RWPE2 (cell line): ENCODE results near the gene SPRED2.
A peak's percentile ranks its signal among the peaks of the same experiment; 100 is the strongest.

Source experiments
- ATAC-seq: fragments of 200-7000 bp; cut with Tn5 transposase; 3 replicates; pipeline ENCODE4 v1.9.1; 2021; ENCODE audit warnings: low read depth
- DNase-seq: peaks from one replicate; pipeline ENCODE4 v3.0.0-alpha.2; 2020; ENCODE audit warnings: low spot score
- H3K27ac ChIP-seq: fragments of 450-650 bp; 2 replicates; pipeline ENCODE4 v1.5.1; 2017; ENCODE audit warnings: mild to moderate bottlenecking; ENCODE audit not compliant: poor library complexity, severe bottlenecking
- H3K27me3 ChIP-seq: fragments of 250-450 bp; sonication (Bioruptor Pico); 2 replicates; pipeline ENCODE4 v1.5.1; 2021; ENCODE audit warnings: mild to moderate bottlenecking, moderate library complexity; ENCODE audit not compliant: insufficient read depth, poor library complexity, severe bottlenecking
- H3K36me3 ChIP-seq: fragments of 250-450 bp; sonication (Bioruptor Pico); 2 replicates; pipeline ENCODE4 v1.5.1; 2020; ENCODE audit warnings: low read depth, mild to moderate bottlenecking, moderate library complexity
- H3K4me1 ChIP-seq: fragments of 250-450 bp; sonication (Bioruptor Pico); 2 replicates; pipeline ENCODE4 v1.5.1; 2021; ENCODE audit warnings: mild to moderate bottlenecking, moderate library complexity; ENCODE audit not compliant: insufficient read depth, poor library complexity, severe bottlenecking
- H3K4me3 ChIP-seq: fragments of 250-450 bp; sonication (Bioruptor Pico); 2 replicates; pipeline ENCODE4 v1.5.1; 2021; ENCODE audit warnings: mild to moderate bottlenecking, moderate library complexity; ENCODE audit not compliant: severe bottlenecking
- H3K9me3 ChIP-seq: fragments of 250-450 bp; sonication (Bioruptor Pico); 2 replicates; pipeline ENCODE4 v1.5.1; 2021; ENCODE audit warnings: mild to moderate bottlenecking, moderate library complexity; ENCODE audit not compliant: severe bottlenecking
- CTCF ChIP-seq: fragments of 450-650 bp; IDR thresholded peaks from one replicate; pipeline ENCODE4 v1.5.1; 2017; ENCODE audit warnings: mild to moderate bottlenecking, moderate library complexity; ENCODE audit not compliant: poor library complexity, severe bottlenecking

The SPRED2 gene

GRCh38 chr2:65300134-65300760 is 132.2 kb downstream of the SPRED2 start:
- H3K4me3 ChIP-seq: no peak overlapping the region

GRCh38 chr2:65299246-65299645 is 133.2 kb downstream of the SPRED2 start:
- no peak for ATAC-seq
- no peak for DNase-seq
- Histone ChIP-seq H3K4me3 (no peak overlapping the region), H3K4me1 (no peaks in the 10 kb centered on the region), H3K9me3 (no peaks in the 10 kb centered on the region), H3K27me3 (no peaks in the 10 kb centered on the region), H3K36me3 (no peaks in the 10 kb centered on the region), H3K27ac (no peak overlapping the region)
- no peak for TF ChIP-seq CTCF

More at GRCh38 chr2:65300134-65300760, 132.2 kb downstream of the SPRED2 start:
- DNase-seq (no peak), ATAC-seq (peak; percentile 12; the same call in 2 of the 3 replicates)
- TF ChIP-seq CTCF: no peak
- Histone ChIP-seq H3K9me3 (peaks cover 2% of the 10 kb centered on the region), H3K4me1 (no peaks in the 10 kb centered on the region), H3K36me3 (no peaks in the 10 kb centered on the region), H3K27me3 (no peaks in the 10 kb centered on the region), H3K27ac (peak overlapping the region; percentile 17)

- TF ChIP-seq CTCF: no peak
- DNase-seq: no peak
Measured at GRCh38 chr2:65298089-65298488, 134.3 kb downstream of the SPRED2 start.

GRCh38 chr2:65297544-65297943 is 134.9 kb downstream of the SPRED2 start:
- ATAC-seq: no peak
- H3K4me3 ChIP-seq: no peak overlapping the region
- H3K4me1 ChIP-seq: no peaks in the 10 kb centered on the region
- no peaks in the 10 kb centered on the region for H3K27me3 ChIP-seq
- no peaks in the 10 kb centered on the region for H3K36me3 ChIP-seq
- TF ChIP-seq CTCF: no peak
- H3K27ac ChIP-seq: no peak overlapping the region
- H3K9me3 ChIP-seq: no peaks in the 10 kb centered on the region
- no peak for DNase-seq

More at GRCh38 chr2:65298089-65298488, 134.3 kb downstream of the SPRED2 start:
- H3K27ac ChIP-seq: no peak overlapping the region
- ATAC-seq: no peak
- no peak overlapping the region for H3K4me3 ChIP-seq
- no peaks in the 10 kb centered on the region for H3K36me3 ChIP-seq
- no peaks in the 10 kb centered on the region for H3K9me3 ChIP-seq
- H3K4me1 ChIP-seq: no peaks in the 10 kb centered on the region
- no peaks in the 10 kb centered on the region for H3K27me3 ChIP-seq

- ATAC-seq (no peak), DNase-seq (no peak)
- Histone ChIP-seq H3K4me3 (no peak overlapping the region), H3K36me3 (no peaks in the 10 kb centered on the region), H3K9me3 (no peaks in the 10 kb centered on the region), H3K27me3 (no peaks in the 10 kb centered on the region), H3K27ac (no peak overlapping the region), H3K4me1 (no peaks in the 10 kb centered on the region)
- no peak for TF ChIP-seq CTCF
Measured at GRCh38 chr2:65296971-65297370, 135.4 kb downstream of the SPRED2 start.
